HG02798 (cell line): ENCODE measurements around the gene NCOA7.
"Not testable (repeated sequence)": the region's sequence is repeated elsewhere in the genome, so short reads cannot be mapped to it uniquely, and the experiment has no call there.

ENCODE experiments used
- ATAC-seq: cut with Tn5 transposase; IDR thresholded peaks from one replicate; pipeline ENCODE4 v1.9.1; 2021; ENCODE audit warnings: mild to moderate bottlenecking; ENCODE audit not compliant: unreplicated experiment, poor library complexity

The NCOA7 gene

DNA sequence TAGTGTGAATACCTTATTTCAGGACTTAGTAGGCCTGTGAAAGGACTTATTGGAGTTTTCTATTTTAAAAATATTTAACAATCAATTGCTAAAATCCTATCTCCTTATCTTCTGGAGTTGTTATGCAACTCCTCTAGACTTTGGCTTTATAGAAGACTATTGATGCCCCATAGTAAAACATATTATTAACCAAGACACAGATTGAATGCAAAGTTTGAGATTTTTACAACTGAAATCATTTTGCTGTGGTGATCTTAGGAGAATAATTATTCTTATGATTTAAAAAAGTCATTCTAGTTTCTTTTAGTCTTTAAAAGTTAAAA lies 36.9 kb upstream of the NCOA7 start:
- ATAC-seq = no peak

DNA sequence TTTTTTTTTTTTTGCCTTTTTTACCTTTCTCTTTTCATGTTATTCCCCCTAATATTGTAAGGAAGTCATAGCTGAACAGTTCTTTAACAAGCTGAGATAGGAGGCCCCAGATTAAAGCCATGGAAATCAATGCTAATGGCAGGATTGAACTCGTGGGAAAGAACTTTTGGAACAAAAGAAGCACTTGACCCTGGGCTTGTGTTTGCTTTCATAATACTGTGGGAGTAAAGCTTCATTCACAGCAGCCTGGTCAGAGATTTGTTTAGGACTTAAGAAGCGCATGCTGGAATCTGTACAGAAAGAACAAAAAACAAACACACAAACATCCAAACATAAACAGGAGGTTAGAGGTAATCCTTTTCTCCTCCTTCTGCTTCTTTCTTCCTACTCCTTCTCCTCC lies 36.2 kb upstream of the NCOA7 start:
- ATAC-seq = no peak

DNA sequence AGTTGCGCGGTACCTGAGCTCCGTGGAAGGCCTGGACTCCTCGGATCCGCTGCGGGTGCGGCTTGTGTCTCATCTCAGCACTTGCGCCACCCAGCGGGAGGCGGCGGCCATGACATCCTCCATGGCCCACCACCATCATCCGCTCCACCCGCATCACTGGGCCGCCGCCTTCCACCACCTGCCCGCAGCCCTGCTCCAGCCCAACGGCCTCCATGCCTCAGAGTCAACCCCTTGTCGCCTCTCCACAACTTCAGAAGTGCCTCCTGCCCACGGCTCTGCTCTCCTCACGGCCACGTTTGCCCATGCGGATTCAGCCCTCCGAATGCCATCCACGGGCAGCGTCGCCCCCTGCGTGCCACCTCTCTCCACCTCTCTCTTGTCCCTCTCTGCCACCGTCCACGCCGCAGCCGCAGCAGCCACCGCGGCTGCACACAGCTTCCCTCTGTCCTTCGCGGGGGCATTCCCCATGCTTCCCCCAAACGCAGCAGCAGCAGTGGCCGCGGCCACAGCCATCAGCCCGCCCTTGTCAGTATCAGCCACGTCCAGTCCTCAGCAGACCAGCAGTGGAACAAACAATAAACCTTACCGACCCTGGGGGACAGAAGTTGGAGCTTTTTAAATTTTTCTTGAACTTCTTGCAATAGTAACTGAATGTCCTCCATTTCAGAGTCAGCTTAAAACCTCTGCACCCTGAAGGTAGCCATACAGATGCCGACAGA lies 31.4 kb upstream of the NCOA7 start:
- ATAC-seq = no peak

DNA sequence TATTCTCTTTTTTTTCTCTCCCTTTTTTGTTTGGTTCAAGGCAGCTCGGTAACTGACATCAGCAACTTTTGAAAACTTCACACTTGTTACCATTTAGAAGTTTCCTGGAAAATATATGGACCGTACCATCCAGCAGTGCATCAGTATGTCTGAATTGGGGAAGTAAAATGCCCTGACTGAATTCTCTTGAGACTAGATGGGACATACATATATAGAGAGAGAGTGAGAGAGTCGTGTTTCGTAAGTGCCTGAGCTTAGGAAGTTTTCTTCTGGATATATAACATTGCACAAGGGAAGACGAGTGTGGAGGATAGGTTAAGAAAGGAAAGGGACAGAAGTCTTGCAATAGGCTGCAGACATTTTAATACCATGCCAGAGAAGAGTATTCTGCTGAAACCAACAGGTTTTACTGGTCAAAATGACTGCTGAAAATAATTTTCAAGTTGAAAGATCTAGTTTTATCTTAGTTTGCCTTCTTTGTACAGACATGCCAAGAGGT lies 30.8 kb upstream of the NCOA7 start:
- ATAC-seq = no peak

DNA sequence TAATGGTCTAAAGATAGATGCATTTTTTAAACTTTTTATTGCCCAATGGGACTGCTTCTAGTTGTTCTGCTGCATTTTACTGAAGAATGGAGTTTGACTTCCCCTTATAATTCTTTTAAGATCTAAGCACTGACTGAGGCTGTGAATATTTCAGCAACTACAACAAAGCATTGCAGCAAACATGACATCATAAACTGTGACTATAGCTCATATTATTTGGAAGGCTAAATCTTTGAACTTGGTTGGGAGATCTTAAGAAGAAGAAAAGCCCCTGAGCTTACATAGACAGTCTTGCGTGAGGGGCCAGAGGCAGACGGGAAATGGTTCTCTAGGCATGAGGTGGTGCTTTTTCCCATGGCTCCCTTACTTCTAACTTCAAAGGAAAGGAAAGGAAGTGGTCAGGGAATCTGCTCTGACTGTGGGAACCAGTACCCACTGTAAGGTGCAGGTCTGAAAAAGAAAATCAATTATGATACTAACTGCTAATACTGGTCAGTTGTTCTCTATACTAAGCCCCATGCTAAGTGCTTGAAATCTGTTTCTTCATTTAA lies 26.6 kb upstream of the NCOA7 start:
- no peak for ATAC-seq

DNA sequence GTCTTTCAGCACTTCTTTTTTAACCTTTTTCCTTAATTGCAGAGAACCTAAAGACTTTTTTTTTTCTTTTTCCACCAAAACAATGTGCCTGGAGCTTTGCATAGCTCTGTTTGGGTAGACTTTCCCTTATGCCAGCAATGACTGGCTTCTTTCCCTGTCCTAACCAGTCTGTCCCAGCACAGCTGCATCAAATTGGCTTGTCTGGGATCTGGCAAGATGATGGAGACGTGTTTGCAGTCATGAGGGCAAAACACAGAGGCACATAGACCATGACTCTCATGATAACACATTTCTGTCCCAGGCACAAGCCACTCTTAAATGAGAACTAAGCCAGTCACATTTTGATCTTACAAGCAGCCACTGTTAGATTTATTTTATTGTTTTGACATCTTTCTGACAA lies 24.8 kb upstream of the NCOA7 start:
- ATAC-seq = no peak

DNA sequence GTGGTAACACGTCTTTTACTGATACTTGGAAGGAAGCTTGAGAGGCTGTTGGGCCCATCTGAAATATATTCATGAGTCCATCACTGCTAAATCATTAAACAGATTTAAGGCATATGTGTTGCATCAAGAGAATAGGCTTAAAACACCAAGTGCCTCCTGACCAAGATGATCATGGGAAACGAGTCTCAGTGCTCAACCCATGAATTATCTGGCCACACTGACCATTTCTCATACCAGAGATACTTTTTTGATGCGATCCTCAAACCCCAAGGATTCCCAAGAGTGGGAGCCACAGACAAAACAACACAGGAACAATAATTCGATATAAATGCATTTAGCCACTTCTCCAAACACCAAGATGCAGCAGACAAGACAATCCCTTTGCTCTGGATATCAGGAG lies 24.1 kb upstream of the NCOA7 start:
- ATAC-seq = no peak

DNA sequence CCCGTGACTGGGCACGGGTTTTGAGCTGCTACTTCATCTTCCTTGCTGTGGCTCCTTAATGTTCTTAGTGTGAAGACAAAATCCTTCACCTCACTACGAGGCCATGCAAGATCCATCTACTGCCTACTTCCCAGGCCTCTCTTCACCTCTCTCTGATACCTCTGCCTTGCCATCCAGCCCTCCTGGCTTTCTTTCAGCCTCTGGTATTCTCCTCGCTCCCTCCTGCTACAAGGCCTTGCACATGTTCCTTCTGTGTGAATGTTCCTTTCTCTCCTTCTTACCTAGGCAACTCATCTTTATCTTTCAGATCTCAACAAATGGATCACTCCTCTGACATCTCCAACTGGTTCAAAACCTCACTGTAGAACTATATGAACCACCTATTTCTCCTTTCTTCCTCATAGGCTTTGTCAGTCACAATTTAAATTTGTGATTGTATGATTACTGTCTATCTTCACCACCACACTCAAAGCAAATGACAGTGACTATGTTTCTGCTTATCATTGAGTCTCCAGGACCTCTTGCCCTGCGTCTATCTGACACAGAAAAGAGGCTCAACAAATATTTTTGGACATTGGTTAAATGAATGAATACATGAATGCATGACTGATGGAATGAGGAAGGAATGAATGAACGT lies 21.5 kb upstream of the NCOA7 start:
- no peak for ATAC-seq

DNA sequence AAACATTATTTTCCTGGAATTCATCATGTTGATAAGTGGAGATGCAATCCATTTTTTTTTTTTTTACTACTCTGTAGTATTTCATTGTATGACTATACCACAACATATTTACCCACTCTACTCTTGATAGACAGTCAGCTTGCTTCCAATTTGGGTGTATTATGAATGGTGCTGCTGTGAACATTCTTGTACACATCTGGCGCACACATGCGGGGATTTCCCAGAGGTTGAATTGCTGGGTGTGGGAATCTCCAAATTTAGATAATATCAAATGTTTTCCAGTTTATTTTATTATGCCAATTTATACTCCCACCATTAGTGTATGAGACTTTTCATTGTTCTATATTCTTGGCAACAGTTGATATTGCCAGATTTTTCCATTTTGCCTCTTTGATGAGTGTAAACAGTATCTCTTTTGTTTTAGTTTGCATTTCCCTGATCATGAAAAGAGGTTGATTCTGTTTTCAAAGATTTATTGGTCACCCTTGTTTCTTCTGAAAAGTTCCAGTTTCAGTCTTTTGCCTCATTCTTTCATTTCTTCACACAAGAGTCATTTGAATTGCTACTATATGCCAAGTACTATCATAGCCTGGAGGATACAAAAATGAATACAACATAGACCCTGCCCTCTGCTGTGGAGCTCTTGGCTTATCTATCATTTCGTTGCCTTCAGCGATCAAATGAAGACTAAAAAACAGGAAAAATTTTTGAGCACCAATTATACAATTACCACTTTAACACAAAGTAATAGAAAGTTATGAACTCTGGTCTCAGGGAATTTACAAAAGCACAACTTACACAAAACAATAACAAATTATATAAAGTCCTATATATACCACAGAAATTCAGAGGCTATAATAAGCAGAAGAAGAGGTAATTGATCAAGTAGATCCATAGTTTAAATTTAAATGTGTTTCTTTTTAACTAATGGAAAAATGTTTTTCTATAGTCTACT lies 17.1 kb upstream of the NCOA7 start:
- ATAC-seq = no peak

DNA sequence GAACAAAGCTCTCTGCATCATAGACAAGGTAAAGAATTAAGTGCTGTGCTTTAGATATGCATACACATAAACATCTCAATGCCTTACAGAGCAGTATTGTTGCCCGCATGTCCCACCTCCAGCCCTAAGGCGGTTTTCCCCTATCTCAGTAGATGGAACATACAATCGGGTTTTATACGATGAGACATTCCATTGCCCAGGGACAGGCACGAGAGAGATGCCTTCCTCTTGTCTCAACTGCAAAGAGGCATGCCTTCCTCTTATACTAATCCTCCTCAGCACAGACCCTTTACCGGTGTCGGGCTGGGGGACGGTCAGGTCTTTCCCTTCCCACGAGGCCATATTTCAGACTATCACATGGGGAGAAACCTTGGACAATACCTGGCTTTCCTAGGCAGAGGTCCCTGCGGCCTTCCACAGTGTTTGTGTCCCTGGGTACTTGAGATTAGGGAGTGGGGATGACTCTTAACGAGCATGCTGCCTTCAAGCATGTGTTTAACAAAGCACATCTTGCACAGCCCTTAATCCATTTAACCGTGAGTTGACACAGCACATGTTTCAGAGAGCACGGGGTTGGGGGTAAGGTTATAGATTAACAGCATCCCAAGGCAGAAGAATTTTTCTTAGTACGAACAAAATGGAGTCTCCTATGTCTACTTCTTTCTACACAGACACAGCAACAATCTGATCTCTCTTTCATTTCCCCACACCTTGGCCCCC lies 14.5 kb upstream of the NCOA7 start:
- not testable (repeated sequence) for ATAC-seq

DNA sequence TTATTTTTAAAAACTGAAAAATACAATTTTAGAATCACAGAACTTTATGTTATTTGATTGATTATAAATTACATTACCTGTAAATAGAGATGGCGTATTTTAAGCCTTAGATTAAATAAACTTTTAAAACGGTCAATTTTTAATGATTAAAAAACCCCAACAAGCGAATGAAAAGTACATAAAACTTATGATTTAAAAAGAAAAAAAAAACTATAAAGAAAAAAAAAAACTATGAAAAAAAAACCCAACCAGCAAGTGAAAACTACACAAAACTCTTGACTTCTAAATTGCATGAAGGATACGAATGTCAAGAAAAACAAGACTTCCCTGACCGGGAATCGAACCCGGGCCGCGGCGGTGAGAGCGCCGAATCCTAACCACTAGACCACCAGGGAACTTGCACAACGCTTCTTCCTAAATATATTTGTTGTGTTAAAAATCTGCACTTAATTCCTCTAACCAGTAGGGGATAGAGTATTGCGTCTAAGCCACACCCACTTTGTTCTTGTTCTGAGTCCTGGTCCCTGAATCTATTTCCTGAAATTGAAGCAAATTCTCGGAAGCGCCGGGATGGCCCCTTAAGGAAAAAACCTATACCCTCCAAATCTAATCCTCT lies 10.7 kb upstream of the NCOA7 start:
- ATAC-seq = peak; percentile 84

DNA sequence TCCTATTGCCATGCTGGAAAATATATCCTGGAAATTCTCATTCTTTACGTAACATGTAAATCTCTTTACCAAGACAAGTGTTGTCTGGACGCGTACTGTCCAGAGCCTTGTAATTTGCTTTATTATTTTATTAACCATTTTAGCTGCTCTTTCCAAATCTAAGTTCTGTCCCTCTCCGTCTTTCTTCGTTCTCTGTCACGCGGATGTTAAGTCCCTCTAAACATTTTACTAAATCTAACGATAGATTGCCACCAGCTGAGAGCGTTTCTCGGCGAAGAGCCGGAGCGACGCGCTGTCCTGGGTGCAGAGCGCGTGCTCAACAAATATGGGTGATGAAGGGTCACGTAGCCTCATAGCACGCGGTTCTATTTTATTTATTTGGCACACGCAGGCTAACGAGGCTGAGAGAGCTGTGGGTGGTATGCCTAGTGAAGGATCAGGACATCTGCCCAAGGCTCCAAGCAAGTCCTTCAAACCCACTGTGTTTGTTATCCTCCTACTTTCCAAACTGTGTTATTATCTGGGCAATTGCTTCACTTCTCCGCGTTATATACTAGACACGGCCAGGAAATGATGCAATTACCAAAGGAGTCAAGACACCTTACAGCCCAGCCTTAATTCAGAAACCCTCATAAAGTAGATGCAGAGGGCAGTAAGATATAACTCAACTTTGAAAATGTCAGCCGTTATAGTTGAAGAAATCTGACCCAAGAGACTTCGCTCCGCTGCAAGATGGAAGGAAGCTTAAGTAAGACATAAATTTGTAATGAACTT lies 10.0 kb upstream of the NCOA7 start:
- ATAC-seq = peak; percentile 79

DNA sequence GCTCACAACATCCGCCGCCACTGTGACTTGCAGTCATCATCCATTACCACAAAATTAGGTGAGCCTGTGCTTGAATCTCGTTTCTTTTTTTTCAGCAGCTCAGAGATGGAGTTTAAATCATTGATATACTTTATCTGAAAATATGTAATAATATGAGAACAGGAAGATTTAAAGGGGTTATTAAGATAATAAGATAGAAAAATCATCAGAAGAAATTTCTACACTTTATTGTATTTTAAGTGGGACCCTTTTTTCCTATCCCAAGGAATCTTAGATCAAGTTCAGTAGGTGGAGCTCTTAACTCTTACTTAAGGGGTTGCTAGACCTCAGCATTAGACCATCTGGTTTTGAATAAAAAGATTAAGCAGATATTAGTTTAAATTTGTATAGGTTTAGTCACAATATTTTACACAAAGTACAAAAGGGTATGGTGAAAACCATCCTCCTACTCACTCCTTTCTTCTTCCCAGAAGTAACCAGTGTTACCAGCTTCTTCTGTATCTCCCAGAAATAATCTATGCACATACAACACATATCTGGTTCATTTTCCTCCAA lies 9.4 kb upstream of the NCOA7 start:
- peak; percentile 38 for ATAC-seq

DNA sequence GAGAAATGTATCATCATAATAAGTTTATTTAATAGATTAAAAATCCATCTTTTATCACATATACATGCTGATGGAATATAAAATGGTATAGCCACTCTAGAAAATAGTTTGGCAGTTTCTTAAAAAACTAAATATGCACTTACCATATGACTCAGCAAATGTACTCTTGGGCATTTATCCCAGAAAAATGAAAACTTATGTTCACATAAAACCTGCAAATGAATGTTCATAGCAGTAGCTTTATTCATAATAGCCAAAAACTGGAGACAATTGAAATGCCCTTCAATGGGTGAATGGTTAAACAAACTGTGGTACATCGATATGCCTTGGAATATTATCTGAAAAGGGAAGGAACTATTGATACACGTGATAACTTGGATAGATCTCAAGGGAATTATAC lies 6.4 kb upstream of the NCOA7 start:
- ATAC-seq = no peak

DNA sequence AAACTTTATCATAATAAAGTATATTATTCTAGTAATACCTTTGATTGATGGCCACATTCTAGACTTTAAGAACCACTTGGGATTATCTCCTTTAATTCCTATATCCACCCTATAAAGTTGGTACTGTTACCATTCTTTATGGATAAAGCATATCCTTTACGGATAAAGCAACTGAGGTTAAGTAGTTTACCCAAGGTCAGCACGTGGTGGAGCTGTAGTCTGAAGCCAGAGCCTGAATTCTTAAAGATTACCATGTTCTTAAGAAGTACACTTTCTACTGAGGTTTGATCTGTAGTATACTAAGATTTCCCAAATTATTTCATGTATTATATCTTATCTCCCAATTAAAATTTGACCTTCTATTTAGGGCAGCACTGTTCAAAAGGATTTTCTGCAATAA lies 3.0 kb upstream of the NCOA7 start:
- no peak for ATAC-seq

DNA sequence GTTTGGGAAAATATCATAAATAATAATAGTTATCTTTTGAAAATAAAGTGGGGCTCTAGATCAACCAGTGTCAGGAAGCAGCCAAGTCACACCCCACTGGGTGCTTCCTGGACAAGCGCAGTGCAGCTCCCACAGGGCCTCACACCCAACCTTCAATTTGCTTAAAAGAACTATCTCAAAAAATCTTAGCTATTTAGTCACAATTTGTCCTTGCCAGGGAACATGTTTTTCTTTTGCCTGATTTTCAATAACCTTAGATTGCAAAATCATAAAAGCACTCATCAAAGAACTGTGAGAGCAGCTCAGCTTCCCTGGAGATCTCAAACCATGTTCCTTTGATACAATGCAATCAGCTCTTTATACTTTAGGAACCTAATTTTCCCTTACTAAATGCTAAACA lies 1.6 kb upstream of the NCOA7 start:
- ATAC-seq = no peak

DNA sequence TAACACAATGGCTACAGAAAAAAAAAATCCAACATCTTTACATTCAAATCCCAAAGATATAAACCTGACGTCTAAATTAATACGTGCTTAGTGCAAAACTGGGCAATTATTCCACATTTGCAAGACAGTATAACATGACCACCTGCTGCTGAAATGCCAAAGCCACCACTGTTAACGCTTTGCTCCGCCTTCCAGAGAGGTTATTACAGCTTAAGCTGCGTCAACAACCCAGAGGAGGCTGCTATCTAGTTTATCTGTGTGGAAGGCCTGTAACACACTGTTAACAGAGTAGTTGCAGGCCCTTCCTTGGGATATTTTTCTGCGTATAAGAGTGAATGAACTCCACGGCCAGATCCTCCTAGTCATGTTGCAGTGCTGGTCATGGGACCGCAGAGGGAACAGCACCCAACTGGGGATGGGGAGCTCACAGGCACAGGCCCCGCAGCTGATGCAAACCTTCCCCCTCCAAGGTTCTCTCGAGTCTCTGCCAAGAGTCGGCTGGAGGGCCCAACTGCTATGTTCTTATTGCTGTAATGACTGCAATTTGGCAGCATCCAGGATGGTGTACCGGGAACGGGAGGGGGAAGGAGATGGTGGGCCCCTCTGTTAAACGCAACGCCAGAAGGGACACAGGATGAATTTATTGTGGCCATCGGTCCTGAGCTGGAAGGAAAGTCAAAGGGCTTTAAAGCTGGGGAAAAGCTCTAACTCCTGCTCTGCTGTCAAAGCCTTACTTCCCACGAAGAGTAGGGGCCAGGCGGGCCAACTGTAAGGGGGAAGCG lies 993 bp upstream of the NCOA7 start:
- peak; percentile 26 for ATAC-seq
